Measurements from ENCODE around the gene TBC1D4.

TBC1D4 gene

GRCh38 chr13:75486146-75487062 is 4.4 kb upstream of the TBC1D4 start:
- no peak for DNase-seq

GRCh38 chr13:75485286-75486062 is 3.5 kb upstream of the TBC1D4 start:
- DNase-seq: no peak

GRCh38 chr13:75482820-75483079 is 781 bp upstream of the TBC1D4 start:
- no peak for DNase-seq

- peak; percentile 73 for DNase-seq
Observed at GRCh38 chr13:75481176-75482069, 546 bp downstream of the TBC1D4 start.

GRCh38 chr13:75480671-75481175 is 1.2 kb downstream of the TBC1D4 start:
- peak; percentile 72 for DNase-seq

GRCh38 chr13:75479102-75479740 is 2.7 kb downstream of the TBC1D4 start:
- no peak for DNase-seq

GRCh38 chr13:75478659-75479058 is 3.3 kb downstream of the TBC1D4 start:
- DNase-seq: no peak

GRCh38 chr13:75474956-75475355 is 7.0 kb downstream of the TBC1D4 start:
- DNase-seq: no peak

GRCh38 chr13:75473468-75473867 is 8.5 kb downstream of the TBC1D4 start:
- no peak for DNase-seq

GRCh38 chr13:75470676-75471075 is 11.3 kb downstream of the TBC1D4 start:
- DNase-seq: no peak

GRCh38 chr13:75469047-75469446 is 12.9 kb downstream of the TBC1D4 start:
- peak; percentile 38 for DNase-seq

GRCh38 chr13:75468602-75469001 is 13.4 kb downstream of the TBC1D4 start:
- no peak for DNase-seq

- no peak for DNase-seq
Observed at GRCh38 chr13:75468098-75468497, 13.9 kb downstream of the TBC1D4 start.

- no peak for DNase-seq
Observed at GRCh38 chr13:75467040-75467728, 14.8 kb downstream of the TBC1D4 start.

GRCh38 chr13:75465236-75465635 is 16.7 kb downstream of the TBC1D4 start:
- no peak for DNase-seq

- DNase-seq: no peak
Observed at GRCh38 chr13:75461314-75461713, 20.7 kb downstream of the TBC1D4 start.

GRCh38 chr13:75460644-75461043 is 21.3 kb downstream of the TBC1D4 start:
- DNase-seq: no peak

- peak; percentile 86 for DNase-seq
Observed at GRCh38 chr13:75458696-75459422, 23.1 kb downstream of the TBC1D4 start.

GRCh38 chr13:75455962-75456361 is 26.0 kb downstream of the TBC1D4 start:
- DNase-seq: no peak

- peak; percentile 28 for DNase-seq
Observed at GRCh38 chr13:75454497-75454896, 27.5 kb downstream of the TBC1D4 start.

- no peak for DNase-seq
Observed at GRCh38 chr13:75452564-75452963, 29.4 kb downstream of the TBC1D4 start.

Measured in NCI-H2171 treated with DMSO at 0.1 percent for 48 hours (cell line).